GM10266 (cell line): Measurements from ENCODE around the gene EVI5.
A peak's percentile ranks its signal among the peaks of the same experiment; 100 is the strongest.

Experiments used
- DNase-seq: peaks from one replicate; pipeline ENCODE4 v3.0.0; 2012; ENCODE audit errors: extremely low spot score
- CTCF ChIP-seq: IDR thresholded peaks from 2 replicates; pipeline ENCODE4 v1.5.1; 2012; ENCODE audit warnings: mild to moderate bottlenecking, low read depth; ENCODE audit not compliant: control insufficient read depth, insufficient read depth; ENCODE audit errors: missing control alignments

EVI5 gene

GRCh38 chr1:92473781-92474495 lies 311.0 kb downstream of the EVI5 start:
- no peak for TF ChIP-seq CTCF

GRCh38 chr1:92470216-92470615 lies 314.7 kb downstream of the EVI5 start:
- DNase-seq: no peak
- no peak for TF ChIP-seq CTCF

More at GRCh38 chr1:92473781-92474495, 311.0 kb downstream of the EVI5 start:
- no peak for DNase-seq

- no peak for DNase-seq
- TF ChIP-seq CTCF: no peak
Observed at GRCh38 chr1:92466683-92467352, 318.1 kb downstream of the EVI5 start.

GRCh38 chr1:92465256-92465647 lies 319.7 kb downstream of the EVI5 start:
- no peak for DNase-seq

GRCh38 chr1:92464588-92465255 lies 320.2 kb downstream of the EVI5 start:
- peak; percentile 6 for DNase-seq
- TF ChIP-seq CTCF: no peak

More at GRCh38 chr1:92465256-92465647, 319.7 kb downstream of the EVI5 start:
- no peak for TF ChIP-seq CTCF

GRCh38 chr1:92461364-92462097 lies 323.4 kb downstream of the EVI5 start:
- DNase-seq: peak; percentile 49
- peak; percentile 7 for TF ChIP-seq CTCF
